GM12878 (cell line): ENCODE measurements around the gene NOCT. TPM values are rescaled to one million over a fixed set of nuclear protein-coding genes. Genes with fewer than 3 reads are reported as not detected.

Source experiments
- ATAC-seq: fragments of 200-7000 bp; cut with Tn5 transposase; 3 replicates; pipeline ENCODE4 v1.9.1; 2020; ENCODE audit warnings: mild to moderate bottlenecking, moderate library complexity
- BruUV-seq: library from RNA; stranded (reverse); fragments of 400-500 nt; replicated peaks from 2 replicates; lab custom pipeline; 2021; lab: Mats Ljungman, UMichigan
- CTCF ChIA-PET: fragments of 300-600 bp; sonication (Branson Sonifier 250); formaldehyde crosslinking; extraction: SDS; loops from one replicate; lab custom pipeline; 2021; ENCODE audit warnings: inconsistent platforms; lab: Yijun Ruan, JAX
- POLR2A ChIA-PET: fragments of 350-600 bp; formaldehyde crosslinking; extraction: SDS; loops from one replicate; lab custom pipeline; 2021; ENCODE audit warnings: inconsistent platforms; lab: Charles Lee
- RAD21 ChIA-PET: fragments of 300-600 bp; sonication (Branson Sonifier 250); formaldehyde crosslinking; loops from one replicate; lab custom pipeline; 2023; ENCODE audit warnings: antibody characterized with exemption; ENCODE audit not compliant: unreplicated experiment; lab: Charles Lee
- SMC1A ChIA-PET: fragments of 300-600 bp; sonication (Branson Sonifier 250); formaldehyde crosslinking; loops from one replicate; lab custom pipeline; 2023; ENCODE audit not compliant: unreplicated experiment, uncharacterized antibody; lab: Charles Lee
- DNase-seq: peaks from one replicate; pipeline ENCODE4 v3.0.0-alpha.2; 2011; ENCODE audit warnings: low read depth, low spot score
- FAIRE-seq: peaks from 3 replicates; lab custom pipeline; 2011; peaks lifted over from hg19 to GRCh38; lab: Jason Lieb, UNC
- H2AFZ ChIP-seq: 2 replicates; pipeline ENCODE4 v1.6.0; 2011; ENCODE audit warnings: low read depth, low read length, control low read depth; ENCODE audit not compliant: control insufficient read depth
- H3K27ac ChIP-seq: 2 replicates; pipeline ENCODE4 v1.5.1; 2011; ENCODE audit warnings: control low read depth; ENCODE audit not compliant: control insufficient read depth, insufficient read depth
- H3K27me3 ChIP-seq, 2 experiments: replicated peaks in 1 of 2; 2 replicates each; pipeline versions ENCODE4 v1.6.0 to v1.6.1; 2011; ENCODE audit warnings: low read length in 1 of 2; ENCODE audit not compliant: control insufficient read depth in 2 of 2, insufficient read depth in 2 of 2
- H3K36me3 ChIP-seq, 2 experiments: 2 replicates each; pipeline ENCODE4 v1.5.1; 2011; ENCODE audit warnings: low read length in 1 of 2; ENCODE audit not compliant: control insufficient read depth in 2 of 2, insufficient read depth in 2 of 2
- H3K4me1 ChIP-seq: 2 replicates; pipeline ENCODE4 v1.6.1; 2011; ENCODE audit warnings: mild to moderate bottlenecking, low read length, moderate library complexity, mixed read lengths; ENCODE audit not compliant: control insufficient read depth, insufficient read depth
- H3K4me2 ChIP-seq: 2 replicates; pipeline ENCODE4 v1.6.0; 2011; ENCODE audit warnings: control low read depth; ENCODE audit not compliant: control insufficient read depth, insufficient read depth
- H3K4me3 ChIP-seq: fragments of 200-600 bp; sonication (generic); 2 replicates; pipeline ENCODE4 v1.5.1; 2016
- H3K79me2 ChIP-seq: 2 replicates; pipeline ENCODE4 v1.6.0; 2011; ENCODE audit warnings: low read length; ENCODE audit not compliant: control insufficient read depth, insufficient read depth
- H3K9ac ChIP-seq: 2 replicates; pipeline ENCODE4 v1.8.0; 2011; ENCODE audit warnings: low read length, control low read depth, mixed read lengths; ENCODE audit not compliant: control insufficient read depth, insufficient read depth
- H3K9me3 ChIP-seq: replicated peaks from 3 replicates; pipeline ENCODE4 v1.5.1; 2011; ENCODE audit warnings: mild to moderate bottlenecking, low read length; ENCODE audit not compliant: control insufficient read depth, insufficient read depth
- H4K20me1 ChIP-seq: 2 replicates; pipeline ENCODE4 v1.6.0; 2011; ENCODE audit not compliant: control insufficient read depth, insufficient read depth
- BCLAF1 ChIP-seq: fragments of 450-650 bp; IDR thresholded peaks from 2 replicates; pipeline ENCODE4 v1.6.1; 2017; ENCODE audit warnings: antibody characterized with exemption, mild to moderate bottlenecking, moderate library complexity
- CEBPZ ChIP-seq: fragments of 150-350 bp; IDR thresholded peaks from 2 replicates; pipeline ENCODE4 v1.6.1; 2016; ENCODE audit warnings: low read depth, low read length
- EED ChIP-seq: sonication (generic); IDR thresholded peaks from 2 replicates; pipeline ENCODE4 v1.6.1; 2016; ENCODE audit warnings: antibody characterized with exemption, low read depth
- ESRRA ChIP-seq: IDR thresholded peaks from 2 replicates; pipeline ENCODE4 v1.6.1; 2012; ENCODE audit warnings: mild to moderate bottlenecking, low read length, improper control_type of control experiment
- KLF5 ChIP-seq: fragments of 450-650 bp; IDR thresholded peaks from 2 replicates; pipeline ENCODE4 v1.6.1; 2014; ENCODE audit warnings: mild to moderate bottlenecking; ENCODE audit not compliant: partially characterized antibody
- NR2F1 ChIP-seq: fragments of 450-650 bp; conservative IDR thresholded peaks from 2 replicates; pipeline ENCODE4 v1.6.1; 2017; ENCODE audit warnings: mild to moderate bottlenecking
- PAX8 ChIP-seq: fragments of 450-650 bp; IDR thresholded peaks from 2 replicates; pipeline ENCODE4 v1.6.1; 2017; ENCODE audit warnings: mild to moderate bottlenecking, moderate library complexity
- RELA ChIP-seq: fragments of 450-650 bp; IDR thresholded peaks from 2 replicates; pipeline ENCODE4 v1.8.0; 2014; ENCODE audit warnings: borderline replicate concordance; ENCODE audit not compliant: partially characterized antibody
- SRF ChIP-seq, 2 experiments: IDR thresholded peaks; 2 replicates each; pipeline ENCODE4 v1.6.1; 2011; ENCODE audit warnings: low read depth in 2 of 2, low read length in 2 of 2, mild to moderate bottlenecking in 1 of 2, moderate library complexity in 1 of 2
- TBL1XR1 ChIP-seq: IDR thresholded peaks from 2 replicates; pipeline ENCODE4 v1.6.1; 2012; ENCODE audit warnings: low read depth, low read length, improper control_type of control experiment
- ZNF592 ChIP-seq: fragments of 450-650 bp; IDR thresholded peaks from 2 replicates; pipeline ENCODE4 v1.6.1; 2017; ENCODE audit warnings: mild to moderate bottlenecking, moderate library complexity
- ZSCAN29 ChIP-seq: fragments of 450-650 bp; IDR thresholded peaks from 2 replicates; pipeline ENCODE4 v1.6.1; 2017; ENCODE audit warnings: mild to moderate bottlenecking, moderate library complexity
- WGBS: methylation state at CpG from one replicate; pipeline ENCODE4 v1.1.6; 2016; ENCODE audit warnings: low lambda C conversion rate; ENCODE audit not compliant: insufficient replicate concordance, insufficient coverage; ENCODE audit errors: missing lambda C conversion rate; 5-methylcytosine and 5-hydroxymethylcytosine counted together
- in situ Hi-C: fragments of 300-500 bp; cut with MboI; formaldehyde crosslinking; loops from 9 replicates; pipeline ENCODE4 v1.14.3; 2018; ENCODE audit warnings: mixed read lengths
- intact Hi-C: fragments of 100-400 bp; cut with micrococcal nuclease; formaldehyde crosslinking; loops from one replicate; pipeline ENCODE4 v1.14.2; 2022; ENCODE audit not compliant: unreplicated experiment
- polyA plus RNA-seq, 11 experiments: library from polyadenylated mRNA; depleted of rRNA in 4 of 11; unstranded in 6 of 11; stranded (reverse) in 5 of 11; fragments of >200 nt; fragmentation: Nextera tagmentation in 4 of 11; fragmentation: Illumina TruSeq in 1 of 11; extraction: Ambion mirVana in 4 of 11; extraction: Trizol in 1 of 11; gene quantifications; 1 replicate in 1 of 11; 2 replicates in 10 of 11; pipeline versions ENCODE4 v1.2.1 to v1.2.3, GENCODE V29; 2011 to 2016; ENCODE audit warnings: inconsistent platforms in 2 of 11, missing spikeins in 2 of 11, low read depth in 1 of 11
- total RNA-seq, 4 experiments: library from RNA; depleted of rRNA in 3 of 4; stranded (reverse); fragments of >200 nt in 3 of 4; fragmentation: Illumina TruSeq in 1 of 4; extraction: Trizol in 1 of 4; gene quantifications; 2 replicates each; pipeline versions ENCODE4 v1.2.1 to v1.2.3, GENCODE V29; 2013 to 2021

NOCT gene
- total and polyA plus RNA-seq, 10 of the 15 experiments (the other 5 are each of a cell fraction or from before 2014, with no cell fraction given): 1.4 to 17.6 (median 8.1) TPM

GRCh38 chr4:139054791-139055505 lies 39.4 kb downstream of the NOCT start:
- intact Hi-C loops: no loop called here
- ChIA-PET RAD21 (interaction anchor here (3.3 kb wide), 1 partner anchor 24 kb away, joined by 12 read pairs; no protein-coding TSS in a partner anchor), POLR2A (interaction anchor here (0.7 kb wide), 1 partner anchor 12 kb away, joined by 3 read pairs; no protein-coding TSS in a partner anchor), SMC1A (interaction anchor here (1.5 kb wide), 2 partner anchors 24 to 26 kb away, joined by 4 read pairs; no protein-coding TSS in a partner anchor), CTCF (interaction anchor here (0.7 to 5.4 kb wide), 3 partner anchors 12 to 25 kb away, joined by 3 to 38 read pairs (median 4); no protein-coding TSS in a partner anchor)
- Histone ChIP-seq H3K9me3 (no peaks in the 10 kb centered on the region), H4K20me1 (no peaks in the 10 kb centered on the region), H3K27me3 (no peaks in the 10 kb centered on the region), H3K9ac (no peak overlapping the region), H3K79me2 (no peaks in the 10 kb centered on the region), H3K36me3 (peaks cover 3 to 37% of the 10 kb centered on the region in 2 experiments), H3K27ac (no peak overlapping the region), H3K4me2 (no peak overlapping the region), H3K4me1 (no peaks in the 10 kb centered on the region), H2AFZ (no peak overlapping the region), H3K4me3 (no peak overlapping the region)
- ATAC-seq (no peak), FAIRE-seq (no peak), DNase-seq (no peak)
- in situ Hi-C loops: no loop called here
- WGBS: 97% methylated on average over 1 of the region's 1 CpG
- no TSS peak for BruUV-seq
- TF ChIP-seq ESRRA (no peak), EED (no peak), RELA (no peak), ZNF592 (no peak), ZSCAN29 (no peak), NR2F1 (no peak), BCLAF1 (no peak), SRF (IDR thresholded peaks at IDR 0.05; ENCODE audit: low read depth in 2 of 2, low read length in 2 of 2) (no peak), TBL1XR1 (no peak), KLF5 (no peak), PAX8 (no peak), CEBPZ (no peak)
